Skeletal muscle satellite cell (primary cell): ENCODE measurements around the gene CRHR1.
"Not testable (repeated sequence)": the region's sequence is repeated elsewhere in the genome, so short reads cannot be mapped to it uniquely, and the experiment has no call there.

Experiments used
- H3K27me3 ChIP-seq: 2 replicates; pipeline ENCODE4 v1.7.0; 2013; ENCODE audit warnings: low read length; ENCODE audit not compliant: control insufficient read depth, insufficient read depth
- H3K36me3 ChIP-seq: 2 replicates; pipeline ENCODE4 v1.7.0; 2013; ENCODE audit warnings: mild to moderate bottlenecking, control low read depth, low read length; ENCODE audit not compliant: insufficient read depth
- H3K4me1 ChIP-seq: 2 replicates; pipeline ENCODE4 v1.7.0; 2013; ENCODE audit warnings: low read length; ENCODE audit not compliant: control insufficient read depth, insufficient read depth
- H3K4me2 ChIP-seq: 2 replicates; pipeline ENCODE4 v1.7.0; 2013; ENCODE audit warnings: mild to moderate bottlenecking, low read length
- H3K4me3 ChIP-seq: 2 replicates; pipeline ENCODE4 v1.7.0; 2013; ENCODE audit warnings: low read length
- H3K9ac ChIP-seq: 2 replicates; pipeline ENCODE4 v1.7.0; 2013; ENCODE audit warnings: mild to moderate bottlenecking, low read depth, low read length, moderate library complexity
- H3K9me3 ChIP-seq: replicated peaks from 2 replicates; pipeline ENCODE4 v1.7.0; 2013; ENCODE audit warnings: mild to moderate bottlenecking, control low read depth, low read length

Gene CRHR1

DNA sequence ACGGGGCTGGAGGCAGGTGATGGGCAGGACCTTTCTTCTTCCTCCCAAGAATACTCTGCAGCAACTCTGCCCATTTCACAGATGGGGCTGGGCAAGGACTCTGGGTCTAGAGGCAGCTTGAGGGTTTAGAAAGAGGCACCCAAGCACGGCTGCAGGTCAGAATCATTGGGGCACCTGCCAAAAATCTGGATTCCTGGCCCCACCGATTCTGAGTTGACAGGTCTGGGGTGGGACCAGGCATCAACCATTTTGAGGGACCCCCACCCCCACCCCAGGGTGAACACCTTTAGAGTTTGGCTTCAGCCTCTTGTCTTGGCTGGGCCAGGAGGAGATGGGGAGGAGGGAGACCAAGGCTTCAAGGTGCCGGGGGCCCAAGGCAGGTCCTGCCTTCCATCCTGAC lies 65.9 kb downstream of the CRHR1 start:
- Histone ChIP-seq H3K4me1 (no peaks in the 10 kb centered on the region), H3K36me3 (no peaks in the 10 kb centered on the region), H3K4me3 (no peak overlapping the region), H3K27me3 (peaks cover 34% of the 10 kb centered on the region), H3K4me2 (no peak overlapping the region), H3K9ac (no peak overlapping the region), H3K9me3 (no peaks in the 10 kb centered on the region)

GRCh38 chr17:45850468-45850867 lies 66.3 kb downstream of the CRHR1 start:
- peaks cover 34% of the 10 kb centered on the region for H3K27me3 ChIP-seq

DNA sequence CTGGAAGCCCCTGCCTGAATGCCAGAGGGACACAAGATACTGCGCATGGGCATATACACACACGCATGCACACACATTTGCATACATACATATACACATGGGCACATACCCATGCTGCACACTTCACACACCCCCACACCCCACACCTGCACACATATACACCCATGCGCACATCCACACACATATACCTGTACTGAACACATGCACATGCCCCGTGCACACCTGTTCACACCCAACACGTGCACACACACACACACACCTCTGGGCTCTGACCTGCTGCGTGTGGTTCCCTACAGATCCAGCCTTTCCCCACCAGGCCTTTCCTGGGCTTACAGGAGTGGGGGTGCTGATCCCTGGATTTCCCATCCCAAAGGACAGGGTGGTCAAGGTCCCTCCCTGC lies 66.9 kb downstream of the CRHR1 start:
- Histone ChIP-seq H3K27me3 (peaks cover 34% of the 10 kb centered on the region), H3K36me3 (no peaks in the 10 kb centered on the region), H3K9ac (no peak overlapping the region), H3K4me1 (no peaks in the 10 kb centered on the region), H3K4me2 (no peak overlapping the region), H3K9me3 (no peaks in the 10 kb centered on the region), H3K4me3 (no peak overlapping the region)

More at GRCh38 chr17:45850468-45850867, 66.3 kb downstream of the CRHR1 start:
- Histone ChIP-seq H3K9me3 (no peaks in the 10 kb centered on the region), H3K36me3 (no peaks in the 10 kb centered on the region), H3K4me1 (no peaks in the 10 kb centered on the region), H3K9ac (no peak overlapping the region), H3K4me2 (no peak overlapping the region), H3K4me3 (no peak overlapping the region)

GRCh38 chr17:45851464-45851863 lies 67.3 kb downstream of the CRHR1 start:
- H3K27me3 ChIP-seq = peaks cover 31% of the 10 kb centered on the region

GRCh38 chr17:45851873-45852272 lies 67.8 kb downstream of the CRHR1 start:
- no peaks in the 10 kb centered on the region for H3K36me3 ChIP-seq
- H3K4me2 ChIP-seq = no peak overlapping the region
- no peak overlapping the region for H3K9ac ChIP-seq
- H3K4me1 ChIP-seq = no peaks in the 10 kb centered on the region
- no peaks in the 10 kb centered on the region for H3K9me3 ChIP-seq
- peaks cover 31% of the 10 kb centered on the region for H3K27me3 ChIP-seq
- H3K4me3 ChIP-seq = no peak overlapping the region

More at GRCh38 chr17:45851464-45851863, 67.3 kb downstream of the CRHR1 start:
- Histone ChIP-seq H3K9me3 (no peaks in the 10 kb centered on the region), H3K4me1 (no peaks in the 10 kb centered on the region), H3K4me2 (no peak overlapping the region), H3K4me3 (no peak overlapping the region), H3K9ac (no peak overlapping the region), H3K36me3 (no peaks in the 10 kb centered on the region)

DNA sequence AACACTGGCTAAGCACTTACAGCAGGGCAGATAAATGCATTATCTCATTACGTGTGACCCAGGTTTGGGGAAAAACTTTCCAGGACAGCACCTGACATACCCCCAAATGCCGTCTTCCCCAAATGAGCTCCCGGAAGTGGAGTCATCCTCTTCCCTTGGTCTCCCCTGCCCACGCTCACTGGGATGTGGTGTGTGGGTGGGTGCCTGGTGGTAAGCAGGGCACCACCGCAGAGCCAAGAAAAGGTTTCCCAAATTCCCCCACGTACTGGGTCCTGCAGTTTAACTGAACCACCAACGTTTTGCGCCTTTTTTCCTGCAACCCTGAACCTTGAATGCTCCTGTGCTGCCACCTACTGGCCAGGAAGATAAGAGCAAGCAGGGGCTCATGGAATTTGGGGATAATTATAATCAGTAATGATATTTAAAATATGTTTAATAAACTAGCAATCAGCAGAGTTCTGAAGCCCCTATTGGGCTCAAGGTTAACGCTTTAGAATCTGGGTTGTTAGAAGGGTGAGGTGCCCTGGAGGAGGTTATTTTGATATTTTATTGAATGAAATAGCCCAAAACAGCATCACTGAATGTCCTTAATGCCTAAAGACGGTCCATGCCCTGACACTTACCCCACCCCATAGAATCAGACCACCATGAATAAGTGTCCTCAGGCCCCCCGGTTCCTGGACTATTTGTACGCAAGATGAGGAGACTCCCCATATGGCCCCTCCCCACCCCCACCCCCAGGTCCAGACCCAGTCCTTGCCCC lies 68.6 kb downstream of the CRHR1 start:
- Histone ChIP-seq H3K4me2 (no peak overlapping the region), H3K9ac (no peak overlapping the region), H3K9me3 (no peaks in the 10 kb centered on the region), H3K27me3 (peaks cover 31% of the 10 kb centered on the region), H3K4me3 (no peak overlapping the region), H3K36me3 (no peaks in the 10 kb centered on the region), H3K4me1 (no peaks in the 10 kb centered on the region)

DNA sequence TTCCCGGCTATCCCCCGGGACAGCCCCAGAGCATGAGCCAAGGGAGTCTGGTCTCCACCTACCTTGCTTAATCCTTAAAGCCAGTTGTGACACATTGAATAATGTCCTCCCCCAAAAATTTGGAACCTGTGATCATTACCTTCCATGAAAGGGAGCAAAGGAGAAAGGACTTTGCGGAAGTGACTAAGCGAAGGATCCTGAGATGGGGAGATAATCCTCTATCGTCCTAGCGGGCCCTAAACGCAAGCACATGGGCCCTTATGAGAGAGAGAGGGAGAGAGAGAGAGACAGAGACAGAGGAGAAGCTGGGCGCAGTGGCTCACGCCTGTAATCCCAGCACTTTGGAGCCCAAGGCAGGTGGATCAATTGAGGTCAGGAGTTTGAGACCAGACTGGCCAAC lies 70.1 kb downstream of the CRHR1 start:
- H3K36me3 ChIP-seq = no peaks in the 10 kb centered on the region
- no peak overlapping the region for H3K9ac ChIP-seq
- no peak overlapping the region for H3K4me3 ChIP-seq
- no peaks in the 10 kb centered on the region for H3K9me3 ChIP-seq
- H3K4me2 ChIP-seq = no peak overlapping the region
- no peaks in the 10 kb centered on the region for H3K4me1 ChIP-seq
- peaks cover 28% of the 10 kb centered on the region for H3K27me3 ChIP-seq

DNA sequence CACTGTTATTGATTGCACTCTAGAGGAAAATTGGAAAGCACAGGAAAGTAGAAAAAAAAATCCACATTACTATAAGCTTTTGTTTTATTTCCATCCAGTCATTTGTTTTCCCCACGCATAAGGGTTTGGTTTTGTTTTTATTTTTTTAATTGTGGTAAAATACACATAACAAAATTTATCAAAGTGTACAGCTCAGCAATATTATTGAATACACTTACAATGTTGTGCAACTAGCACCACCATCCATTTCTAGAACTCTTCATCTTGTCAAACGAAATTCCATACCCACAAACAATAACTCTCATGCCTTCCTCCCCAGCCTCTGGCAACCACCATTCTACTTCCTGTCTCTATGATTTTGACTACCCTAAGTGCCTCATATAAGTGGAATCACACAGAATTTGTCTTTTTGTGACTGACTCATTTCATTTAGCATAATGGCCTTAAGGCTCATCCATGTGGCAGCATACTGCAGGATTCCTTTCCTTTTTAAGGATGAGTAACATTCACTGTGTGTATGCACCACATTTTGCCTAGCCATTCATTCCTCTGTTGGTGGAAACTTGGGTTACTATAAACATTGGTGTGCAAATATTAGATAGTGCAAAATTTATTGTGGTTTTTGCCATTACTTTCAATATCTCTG lies 71.7 kb downstream of the CRHR1 start:
- no peak overlapping the region for H3K9ac ChIP-seq
- no peaks in the 10 kb centered on the region for H3K9me3 ChIP-seq
- H3K4me2 ChIP-seq = no peak overlapping the region
- no peaks in the 10 kb centered on the region for H3K4me1 ChIP-seq
- no peak overlapping the region for H3K4me3 ChIP-seq
- H3K27me3 ChIP-seq = peaks cover 17% of the 10 kb centered on the region
- no peaks in the 10 kb centered on the region for H3K36me3 ChIP-seq

GRCh38 chr17:45857977-45858708 lies 74.0 kb downstream of the CRHR1 start:
- Histone ChIP-seq H3K4me2 (no peak overlapping the region), H3K36me3 (no peaks in the 10 kb centered on the region), H3K9me3 (no peaks in the 10 kb centered on the region), H3K4me1 (no peaks in the 10 kb centered on the region), H3K4me3 (no peak overlapping the region), H3K9ac (no peak overlapping the region), H3K27me3 (peaks cover 14% of the 10 kb centered on the region)

- Histone ChIP-seq H3K9me3 (no peaks in the 10 kb centered on the region), H3K4me2 (no peak overlapping the region), H3K4me1 (no peaks in the 10 kb centered on the region), H3K36me3 (no peaks in the 10 kb centered on the region), H3K27me3 (peaks cover 30% of the 10 kb centered on the region), H3K9ac (no peak overlapping the region), H3K4me3 (no peak overlapping the region)
Observed at GRCh38 chr17:45861165-45861564, 77.0 kb downstream of the CRHR1 start.

DNA sequence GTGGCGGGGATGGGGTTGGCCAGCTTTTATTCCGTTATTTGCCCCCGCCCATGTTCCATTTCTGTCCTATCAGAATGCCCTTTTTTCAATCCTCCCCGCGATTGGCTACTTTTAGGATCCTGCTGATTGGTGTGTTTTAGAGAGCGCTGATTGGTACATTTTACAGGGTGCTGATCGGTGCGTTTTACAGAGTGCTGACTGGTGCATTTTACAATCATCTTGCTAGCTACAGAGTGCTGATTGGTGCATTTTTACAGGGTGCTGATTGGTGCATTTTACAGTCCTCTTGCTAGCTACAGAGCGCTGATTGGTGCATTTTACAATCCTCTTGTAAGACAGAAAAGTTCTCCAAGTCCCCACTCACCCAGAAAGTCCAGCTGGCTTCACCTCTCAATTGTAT lies 78.0 kb downstream of the CRHR1 start:
- not testable (repeated sequence) for H3K9ac ChIP-seq, H3K9me3 ChIP-seq, H3K36me3 ChIP-seq, H3K4me1 ChIP-seq, H3K4me2 ChIP-seq, H3K4me3 ChIP-seq
- peaks cover 33% of the 10 kb centered on the region for H3K27me3 ChIP-seq
